Forelimb muscle (tissue), 1 donor: Measurements from ENCODE around the gene TBC1D20. TPM values are rescaled to one million over a fixed set of nuclear protein-coding genes. Genes with fewer than 3 reads are reported as not detected.

Source experiments
- DNase-seq: peaks from one replicate; pipeline ENCODE4 v3.0.0-alpha.2; 2013; ENCODE audit warnings: low read depth
- polyA plus RNA-seq: library from polyadenylated mRNA; unstranded; fragments of 120-200 nt; gene quantifications from one replicate; pipeline ENCODE4 v1.2.1, GENCODE V29; 2013; ENCODE audit not compliant: insufficient read length

Gene TBC1D20
- polyA plus RNA-seq, 1 donor, result 28.8 TPM

- DNase-seq, result no peak
These were observed 23.5 kb downstream of the TBC1D20 start for GRCh38 chr20:438571-439469.

GRCh38 chr20:437787-438486 lies 24.4 kb downstream of the TBC1D20 start:
- DNase-seq, result no peak

- DNase-seq, result no peak
These were observed 25.9 kb downstream of the TBC1D20 start for GRCh38 chr20:436476-436875.

GRCh38 chr20:435558-435957 lies 26.8 kb downstream of the TBC1D20 start:
- DNase-seq, result no peak

GRCh38 chr20:434661-435419 lies 27.5 kb downstream of the TBC1D20 start:
- DNase-seq, result no peak

GRCh38 chr20:434221-434620 lies 28.1 kb downstream of the TBC1D20 start:
- DNase-seq, result no peak

- no peak for DNase-seq
These were observed 28.9 kb downstream of the TBC1D20 start for GRCh38 chr20:433300-433975.

- no peak for DNase-seq
These were observed 29.5 kb downstream of the TBC1D20 start for GRCh38 chr20:432677-433299.

- no peak for DNase-seq
These were observed 30.1 kb downstream of the TBC1D20 start for GRCh38 chr20:432208-432607.

- no peak for DNase-seq
These were observed 31.1 kb downstream of the TBC1D20 start for GRCh38 chr20:431012-431904.

GRCh38 chr20:430091-430999 lies 32.0 kb downstream of the TBC1D20 start:
- no peak for DNase-seq

GRCh38 chr20:428658-429200 lies 33.6 kb downstream of the TBC1D20 start:
- DNase-seq, result no peak

GRCh38 chr20:427849-428657 lies 34.3 kb downstream of the TBC1D20 start:
- DNase-seq, result no peak

- DNase-seq, result no peak
These were observed 34.9 kb downstream of the TBC1D20 start for GRCh38 chr20:427401-427800.

GRCh38 chr20:426566-426965 lies 35.8 kb downstream of the TBC1D20 start:
- DNase-seq, result no peak

- DNase-seq, result no peak
These were observed 40.6 kb downstream of the TBC1D20 start for GRCh38 chr20:421685-422250.

GRCh38 chr20:420721-421574 lies 41.4 kb downstream of the TBC1D20 start:
- no peak for DNase-seq
